AG04449 (cell line): ENCODE results near the gene FGF1.

Source experiments
- CTCF ChIA-PET: fragments of 350-600 bp; formaldehyde crosslinking; extraction: SDS; loops from one replicate; lab custom pipeline; 2021; ENCODE audit warnings: antibody characterized with exemption; lab: Yijun Ruan, JAX
- POLR2A ChIA-PET: fragments of 400-600, 350-600 bp; formaldehyde crosslinking; extraction: SDS; loops from one replicate; lab custom pipeline; 2020; ENCODE audit warnings: antibody characterized with exemption, inconsistent platforms; lab: Yijun Ruan, JAX
- DNase-seq: peaks from one replicate; pipeline ENCODE4 v3.0.0-alpha.2; 2010; ENCODE audit warnings: low read depth, low spot score
- H3K4me3 ChIP-seq: 2 replicates; pipeline ENCODE4 v1.5.1; 2011; ENCODE audit warnings: low read depth, mild to moderate bottlenecking, control low read depth, low read length
- TF ChIP-seq, protein P1 (sequence below): IDR thresholded peaks from one replicate; pipeline ENCODE4 v1.5.1; 2011; ENCODE audit warnings: mild to moderate bottlenecking, moderate library complexity, low read length, control low read depth, inconsistent platforms; ENCODE audit not compliant: insufficient read depth; ENCODE audit errors: missing control alignments

Gene FGF1

DNA sequence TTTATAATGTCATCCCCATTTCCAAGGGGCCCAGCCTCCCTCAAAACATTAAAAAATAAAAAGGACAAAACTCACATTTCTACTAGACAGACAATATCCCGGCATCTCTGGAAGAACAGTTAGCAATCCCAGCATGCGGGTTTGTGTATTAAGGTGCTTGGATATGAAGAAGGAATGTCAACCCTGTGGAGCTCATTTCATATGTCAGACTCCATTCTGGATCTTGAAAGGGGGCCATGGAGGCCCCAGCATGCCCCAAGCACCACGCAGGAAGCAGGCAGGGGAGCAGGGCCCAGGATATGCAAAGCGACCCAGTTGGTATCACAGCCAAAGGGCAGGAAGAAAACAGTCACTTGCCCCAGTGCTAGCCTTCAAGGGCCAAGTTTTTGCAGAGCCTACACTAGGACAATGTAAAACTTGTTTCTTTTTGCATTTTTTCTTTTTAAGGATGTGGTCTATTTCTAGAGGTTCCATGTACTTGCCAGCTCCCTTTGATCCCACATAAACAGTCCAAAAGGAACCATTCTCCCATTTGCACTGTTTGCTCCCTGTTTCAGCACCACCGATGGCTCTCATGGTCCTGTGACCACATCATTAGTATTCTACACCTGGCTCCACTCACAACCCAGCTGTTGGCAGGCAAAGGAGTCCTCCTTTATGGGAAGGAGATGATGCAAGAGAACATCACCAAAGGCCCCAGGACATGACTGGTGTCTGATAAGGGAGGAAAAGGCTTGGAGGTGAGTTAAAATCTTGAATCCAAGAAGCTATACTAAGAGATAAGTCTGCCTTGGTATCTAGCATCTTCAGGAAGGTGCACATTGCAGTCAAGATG, 58.3 kb downstream of the FGF1 start:
- TF ChIP-seq, protein P1, sequence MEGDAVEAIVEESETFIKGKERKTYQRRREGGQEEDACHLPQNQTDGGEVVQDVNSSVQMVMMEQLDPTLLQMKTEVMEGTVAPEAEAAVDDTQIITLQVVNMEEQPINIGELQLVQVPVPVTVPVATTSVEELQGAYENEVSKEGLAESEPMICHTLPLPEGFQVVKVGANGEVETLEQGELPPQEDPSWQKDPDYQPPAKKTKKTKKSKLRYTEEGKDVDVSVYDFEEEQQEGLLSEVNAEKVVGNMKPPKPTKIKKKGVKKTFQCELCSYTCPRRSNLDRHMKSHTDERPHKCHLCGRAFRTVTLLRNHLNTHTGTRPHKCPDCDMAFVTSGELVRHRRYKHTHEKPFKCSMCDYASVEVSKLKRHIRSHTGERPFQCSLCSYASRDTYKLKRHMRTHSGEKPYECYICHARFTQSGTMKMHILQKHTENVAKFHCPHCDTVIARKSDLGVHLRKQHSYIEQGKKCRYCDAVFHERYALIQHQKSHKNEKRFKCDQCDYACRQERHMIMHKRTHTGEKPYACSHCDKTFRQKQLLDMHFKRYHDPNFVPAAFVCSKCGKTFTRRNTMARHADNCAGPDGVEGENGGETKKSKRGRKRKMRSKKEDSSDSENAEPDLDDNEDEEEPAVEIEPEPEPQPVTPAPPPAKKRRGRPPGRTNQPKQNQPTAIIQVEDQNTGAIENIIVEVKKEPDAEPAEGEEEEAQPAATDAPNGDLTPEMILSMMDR: no peak
- ChIA-PET CTCF (interaction anchor here (0.8 to 5.3 kb wide), 10 partner anchors 13 to 155 kb away, joined by 3 to 35 read pairs (median 5); no protein-coding TSS in a partner anchor), POLR2A (interaction anchor here (0.6 to 1.0 kb wide), 2 partner anchors 17 to 22 kb away, joined by 3 read pairs; no protein-coding TSS in a partner anchor)
- H3K4me3 ChIP-seq: no peak overlapping the region
- no peak for DNase-seq

DNA sequence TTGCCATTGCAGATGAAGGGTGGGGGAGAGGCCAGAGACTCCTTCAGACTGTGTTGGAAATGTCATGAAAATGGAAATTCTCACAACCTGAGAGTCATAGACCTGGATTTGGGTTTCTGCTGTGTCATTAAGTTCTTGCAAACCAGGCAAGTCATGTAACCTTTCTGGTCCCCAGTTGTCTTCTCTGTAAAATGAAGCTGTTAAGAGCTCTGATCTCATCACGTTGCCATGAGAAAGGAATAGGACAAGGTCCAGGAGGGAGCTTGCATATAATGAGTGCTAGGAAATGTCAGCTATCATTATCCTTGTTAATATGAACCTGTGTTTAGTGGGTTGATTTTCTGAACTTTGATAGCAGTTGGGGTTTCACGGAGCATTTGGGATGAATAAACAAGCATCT, 59.1 kb downstream of the FGF1 start:
- TF ChIP-seq, protein P1: no peak
- ChIA-PET CTCF (interaction anchor here (0.8 to 5.3 kb wide), 10 partner anchors 12 to 156 kb away, joined by 3 to 35 read pairs (median 8); no protein-coding TSS in a partner anchor), POLR2A (interaction anchor here (1.0 kb wide), 1 partner anchor 18 kb away, joined by 3 read pairs; no protein-coding TSS in a partner anchor)
- no peak for DNase-seq
- H3K4me3 ChIP-seq: no peak overlapping the region

- no peak overlapping the region for H3K4me3 ChIP-seq
- no peak for DNase-seq
- CTCF ChIA-PET: interaction anchor here (1.7 to 5.3 kb wide), 6 partner anchors 15 to 91 kb away, joined by 7 to 35 read pairs (median 12); no protein-coding TSS in a partner anchor
- POLR2A ChIA-PET: interaction anchor here (1.4 kb wide), 1 partner anchor 20 kb away, joined by 4 read pairs; no protein-coding TSS in a partner anchor
- TF ChIP-seq, protein P1: no peak
Measured at GRCh38 chr5:142626099-142626498, 59.8 kb downstream of the FGF1 start.

- H3K4me3 ChIP-seq: no peak overlapping the region
- DNase-seq: no peak
- ChIA-PET CTCF (interaction anchor here (3.0 kb wide), 1 partner anchor 10 kb away, joined by 12 read pairs; no protein-coding TSS in a partner anchor), POLR2A (interaction anchor here (0.6 kb wide), 1 partner anchor 32 kb away, joined by 3 read pairs; no protein-coding TSS in a partner anchor)
- TF ChIP-seq, protein P1: no peak
Measured at GRCh38 chr5:142621227-142621626, 64.7 kb downstream of the FGF1 start.

DNA sequence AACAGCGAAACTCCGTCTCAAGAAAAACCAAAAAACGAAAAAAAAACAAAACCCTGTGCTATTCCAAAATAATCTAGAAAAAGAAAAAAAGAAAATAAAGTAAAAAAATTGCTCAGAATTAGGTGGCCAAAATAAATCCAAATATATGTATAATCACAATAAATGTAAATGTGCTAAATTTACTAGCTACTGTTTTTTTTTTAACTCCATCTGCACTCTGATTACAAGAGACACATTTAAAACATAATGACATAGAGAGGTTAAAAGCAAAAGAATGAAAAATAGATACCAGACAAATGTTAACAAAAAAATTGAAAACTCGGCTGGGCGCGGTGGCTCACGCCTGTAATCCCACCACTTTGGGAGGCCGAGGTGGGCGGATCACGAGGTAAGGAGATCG, 66.1 kb downstream of the FGF1 start:
- ChIA-PET CTCF (interaction anchor here (0.7 to 22.7 kb wide), 3 partner anchors 35 to 96 kb away, joined by 4 to 235 read pairs (median 208); no protein-coding TSS in a partner anchor), POLR2A (no interaction called here)
- DNase-seq: no peak
- TF ChIP-seq, protein P1: no peak
- H3K4me3 ChIP-seq: no peak overlapping the region

DNA sequence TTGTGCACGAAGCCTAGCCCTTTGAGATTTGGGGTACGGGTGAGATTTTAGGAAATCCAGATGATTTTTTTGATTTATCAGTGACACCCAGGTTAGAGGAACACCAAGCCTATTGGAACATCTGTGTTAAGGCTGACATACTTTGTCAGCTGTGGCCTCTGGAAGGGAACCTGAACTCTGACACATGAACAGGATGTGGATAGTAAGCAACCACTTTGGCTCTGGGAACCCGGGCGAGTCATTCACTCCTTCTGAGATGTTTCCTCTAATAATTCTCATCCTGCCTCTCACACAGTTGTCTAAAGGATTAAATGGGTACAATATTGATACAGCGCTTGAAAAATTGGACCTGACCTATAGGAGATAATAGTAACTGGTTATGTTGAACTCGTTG, 67.8 kb downstream of the FGF1 start:
- CTCF ChIA-PET: interaction anchor here (0.6 to 24.8 kb wide), 6 partner anchors 9 to 98 kb away, joined by 3 to 533 read pairs (median 106); no protein-coding TSS in a partner anchor
- TF ChIP-seq, protein P1: no peak
- no peak for DNase-seq
- no peak overlapping the region for H3K4me3 ChIP-seq
- POLR2A ChIA-PET: no interaction called here
